BE2C (cell line): ENCODE data around the gene DRAM1.

Source experiments
- DNase-seq: peaks from one replicate; pipeline ENCODE4 v3.0.0-alpha.2; 2020
- H3K27me3 ChIP-seq: fragments of 250-450 bp; sonication (Bioruptor Pico); 2 replicates; pipeline ENCODE4 v1.5.1; 2020; ENCODE audit warnings: mild to moderate bottlenecking
- H3K36me3 ChIP-seq: fragments of 250-450 bp; sonication (Bioruptor Pico); 2 replicates; pipeline ENCODE4 v1.5.1; 2020; ENCODE audit warnings: mild to moderate bottlenecking
- H3K4me1 ChIP-seq: fragments of 250-450 bp; sonication (Bioruptor Pico); 2 replicates; pipeline ENCODE4 v1.5.1; 2020
- H3K4me3 ChIP-seq: 2 replicates; pipeline ENCODE4 v1.5.1; 2011; ENCODE audit warnings: low read depth, low read length
- H3K9me3 ChIP-seq: fragments of 250-450 bp; sonication (Bioruptor Pico); 2 replicates; pipeline ENCODE4 v1.5.1; 2020
- CTCF ChIP-seq: IDR thresholded peaks from 2 replicates; pipeline ENCODE4 v1.5.1; 2012; ENCODE audit warnings: mild to moderate bottlenecking, low read depth, low read length

The DRAM1 gene

GRCh38 chr12:101959607-101960006 lies 82.2 kb downstream of the DRAM1 start:
- no peak overlapping the region for H3K4me3 ChIP-seq
- DNase-seq, result no peak
- H3K27me3 ChIP-seq, result no peaks in the 10 kb centered on the region
- H3K9me3 ChIP-seq, result no peaks in the 10 kb centered on the region
- no peak for TF ChIP-seq CTCF
- H3K36me3 ChIP-seq, result no peaks in the 10 kb centered on the region
- no peaks in the 10 kb centered on the region for H3K4me1 ChIP-seq

- no peaks in the 10 kb centered on the region for H3K36me3 ChIP-seq
- no peak for DNase-seq
- H3K4me3 ChIP-seq, result no peak overlapping the region
- H3K4me1 ChIP-seq, result no peaks in the 10 kb centered on the region
- H3K27me3 ChIP-seq, result no peaks in the 10 kb centered on the region
- no peak for TF ChIP-seq CTCF
- H3K9me3 ChIP-seq, result no peaks in the 10 kb centered on the region
Observed at GRCh38 chr12:101962486-101962885, 85.1 kb downstream of the DRAM1 start.

GRCh38 chr12:101963697-101964096 lies 86.3 kb downstream of the DRAM1 start:
- peak; percentile 29 for DNase-seq
- Histone ChIP-seq H3K9me3 (no peaks in the 10 kb centered on the region), H3K36me3 (no peaks in the 10 kb centered on the region), H3K4me1 (no peaks in the 10 kb centered on the region), H3K27me3 (no peaks in the 10 kb centered on the region), H3K4me3 (no peak overlapping the region)
- no peak for TF ChIP-seq CTCF

GRCh38 chr12:101966496-101966895 lies 89.1 kb downstream of the DRAM1 start:
- H3K27me3 ChIP-seq, result no peaks in the 10 kb centered on the region
- DNase-seq, result no peak
- no peaks in the 10 kb centered on the region for H3K36me3 ChIP-seq
- no peaks in the 10 kb centered on the region for H3K4me1 ChIP-seq
- no peaks in the 10 kb centered on the region for H3K9me3 ChIP-seq
- TF ChIP-seq CTCF, result no peak
- no peak overlapping the region for H3K4me3 ChIP-seq

GRCh38 chr12:101967506-101967905 lies 90.1 kb downstream of the DRAM1 start:
- DNase-seq, result no peak
- Histone ChIP-seq H3K4me1 (no peaks in the 10 kb centered on the region), H3K9me3 (no peaks in the 10 kb centered on the region), H3K4me3 (no peak overlapping the region), H3K27me3 (no peaks in the 10 kb centered on the region), H3K36me3 (no peaks in the 10 kb centered on the region)
- TF ChIP-seq CTCF, result no peak

GRCh38 chr12:101968770-101969169 lies 91.4 kb downstream of the DRAM1 start:
- Histone ChIP-seq H3K9me3 (no peaks in the 10 kb centered on the region), H3K4me3 (no peak overlapping the region), H3K4me1 (no peaks in the 10 kb centered on the region), H3K27me3 (no peaks in the 10 kb centered on the region), H3K36me3 (no peaks in the 10 kb centered on the region)
- no peak for DNase-seq
- no peak for TF ChIP-seq CTCF
